Neural progenitor cell (in vitro differentiated cells): ENCODE data around the gene KLRG1. TPM values are rescaled to one million over a fixed set of nuclear protein-coding genes. Genes with fewer than 3 reads are reported as not detected.

Source experiments
- DNase-seq: peaks from one replicate; pipeline ENCODE4 v3.0.0-alpha.2; 2016; ENCODE audit warnings: low spot score
- H2AFZ ChIP-seq: fragments of 200-600 bp; sonication (generic); replicated peaks from 2 replicates; pipeline ENCODE4 v1.6.1; 2016; ENCODE audit warnings: antibody characterized with exemption
- H3F3A ChIP-seq: fragments of 200-600 bp; sonication (generic); 2 replicates; pipeline ENCODE4 v1.6.1; 2016; ENCODE audit warnings: antibody characterized with exemption, low read depth
- H3K27ac ChIP-seq: fragments of 200-600 bp; sonication (generic); 2 replicates; pipeline ENCODE4 v1.5.1; 2016; ENCODE audit warnings: mild to moderate bottlenecking
- H3K27me3 ChIP-seq: fragments of 200-600 bp; sonication (generic); 2 replicates; pipeline ENCODE4 v1.6.1; 2016; ENCODE audit warnings: mild to moderate bottlenecking, moderate library complexity
- H3K36me3 ChIP-seq: fragments of 200-600 bp; sonication (generic); 2 replicates; pipeline ENCODE4 v1.5.1; 2016
- H3K4me1 ChIP-seq: fragments of 200-600 bp; sonication (generic); 2 replicates; pipeline ENCODE4 v1.6.1; 2016; ENCODE audit warnings: mixed run types
- H3K4me2 ChIP-seq: fragments of 200-600 bp; sonication (generic); 2 replicates; pipeline ENCODE4 v1.6.1; 2016
- H3K4me3 ChIP-seq: fragments of 200-600 bp; sonication (generic); 2 replicates; pipeline ENCODE4 v1.5.1; 2016
- H3K79me2 ChIP-seq: fragments of 200-600 bp; sonication (generic); 2 replicates; pipeline ENCODE4 v1.6.1; 2016; ENCODE audit warnings: low read depth
- H3K9ac ChIP-seq: fragments of 200-600 bp; sonication (generic); 2 replicates; pipeline ENCODE4 v1.6.1; 2016
- H3K9me3 ChIP-seq: fragments of 200-600 bp; sonication (generic); 2 replicates; pipeline ENCODE4 v1.5.1; 2016; ENCODE audit warnings: low read depth
- H4K20me1 ChIP-seq: fragments of 200-600 bp; sonication (generic); 2 replicates; pipeline ENCODE4 v1.6.1; 2016; ENCODE audit warnings: low read depth
- H3K27ac Mint-ChIP-seq: 3 replicates; pipeline ENCODE4 v1.8.0; 2021; ENCODE audit warnings: mixed read lengths
- H3K27me3 Mint-ChIP-seq: 2 replicates; pipeline ENCODE4 v1.8.0; 2022; ENCODE audit warnings: low read depth, mild to moderate bottlenecking, inconsistent platforms, moderate library complexity, mixed read lengths; ENCODE audit not compliant: insufficient read depth
- H3K36me3 Mint-ChIP-seq: 3 replicates; pipeline ENCODE4 v1.8.0; 2021; ENCODE audit warnings: mixed read lengths
- H3K4me1 Mint-ChIP-seq: 3 replicates; pipeline ENCODE4 v1.8.0; 2021; ENCODE audit warnings: mixed read lengths
- H3K4me3 Mint-ChIP-seq: 3 replicates; pipeline ENCODE4 v1.8.0; 2021; ENCODE audit warnings: mild to moderate bottlenecking, moderate library complexity, mixed read lengths
- H3K9me3 Mint-ChIP-seq: 3 replicates; pipeline ENCODE4 v1.8.0; 2020; ENCODE audit warnings: mixed read lengths
- CTCF ChIP-seq: fragments of 200-600 bp; sonication (generic); IDR thresholded peaks from 2 replicates; pipeline ENCODE4 v1.5.1; 2017; ENCODE audit warnings: antibody characterized with exemption, mild to moderate bottlenecking
- EZH2 ChIP-seq: fragments of 200-600 bp; sonication (generic); IDR thresholded peaks from 2 replicates; pipeline ENCODE4 v1.6.1; 2017; ENCODE audit warnings: antibody characterized with exemption, mild to moderate bottlenecking, moderate library complexity
- EZH2phosphoT487 ChIP-seq: fragments of 200-600 bp; sonication (generic); IDR thresholded peaks from 2 replicates; pipeline ENCODE4 v1.6.1; 2017; ENCODE audit warnings: antibody characterized with exemption
- total RNA-seq: library from RNA; depleted of rRNA; stranded (reverse); fragments of >200 nt; gene quantifications from 2 replicates; pipeline ENCODE4 v1.2.3, GENCODE V29; 2015; ENCODE audit warnings: low replicate concordance

The KLRG1 gene
- total RNA-seq, 1 donor from 2014 or later = 26.9 TPM

DNA sequence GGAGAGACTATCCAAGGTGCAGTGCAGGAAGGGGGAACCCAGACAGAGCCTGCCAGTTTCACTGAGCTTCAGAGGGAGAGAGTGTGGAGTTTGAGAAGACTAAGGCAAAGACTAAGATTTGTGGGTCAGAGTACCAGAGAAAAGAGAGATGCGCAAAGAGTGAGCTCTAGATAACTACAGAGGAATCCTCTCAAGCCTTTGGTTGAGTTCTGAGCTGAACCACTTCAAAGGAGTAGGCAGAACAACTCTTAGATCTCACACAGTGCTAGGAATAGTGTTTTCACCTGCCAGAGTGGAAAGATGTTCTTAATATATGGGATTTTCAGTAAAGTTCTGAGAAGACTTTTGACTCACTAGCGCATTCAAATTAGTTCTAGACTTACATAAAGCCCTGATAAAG is 29.2 kb upstream of the KLRG1 start:
- Histone ChIP-seq H3K27ac (no peak overlapping the region), H3K36me3 (no peaks in the 10 kb centered on the region), H3K9ac (no peak overlapping the region), H3K4me2 (no peak overlapping the region), H2AFZ (no peak overlapping the region), H3K4me3 (no peak overlapping the region), H4K20me1 (no peaks in the 10 kb centered on the region), H3K27me3 (no peaks in the 10 kb centered on the region), H3K4me1 (no peaks in the 10 kb centered on the region), H3K79me2 (no peaks in the 10 kb centered on the region), H3F3A (no peaks in the 10 kb centered on the region), H3K9me3 (no peaks in the 10 kb centered on the region)
- TF ChIP-seq EZH2 = no peak
- no peak for TF ChIP-seq EZH2phosphoT487
- TF ChIP-seq CTCF = no peak
- H3K36me3 Mint-ChIP-seq = peaks cover 12% of the 10 kb centered on the region
- H3K27ac Mint-ChIP-seq = no peak overlapping the region
- no peak overlapping the region for H3K4me3 Mint-ChIP-seq
- no peaks in the 10 kb centered on the region for H3K4me1 Mint-ChIP-seq
- peaks cover 20% of the 10 kb centered on the region for H3K9me3 Mint-ChIP-seq
- H3K27me3 Mint-ChIP-seq = peaks cover 3% of the 10 kb centered on the region
- DNase-seq = no peak

DNA sequence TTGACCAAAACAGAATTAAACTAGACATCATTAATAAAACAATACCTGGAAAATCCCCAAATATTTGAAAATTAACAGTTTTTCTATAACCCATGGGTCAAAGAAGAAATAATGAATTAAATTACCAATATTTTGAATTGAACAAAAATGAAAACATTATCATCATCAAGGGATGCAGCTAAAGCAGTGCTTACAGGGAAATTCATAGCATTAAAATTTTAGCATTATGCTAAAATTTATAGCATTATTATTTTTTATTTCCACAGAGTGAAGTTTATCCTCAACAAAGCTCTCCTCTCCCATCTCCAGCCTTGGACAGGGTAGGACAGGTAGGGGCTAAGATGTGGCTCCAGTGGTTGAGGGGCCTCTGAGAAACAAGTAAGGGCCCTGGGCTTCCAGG is 20.6 kb upstream of the KLRG1 start:
- no peak for TF ChIP-seq CTCF
- no peak for TF ChIP-seq EZH2
- no peak for TF ChIP-seq EZH2phosphoT487
- Mint-ChIP-seq H3K27me3 (no peaks in the 10 kb centered on the region), H3K9me3 (peaks cover 27% of the 10 kb centered on the region), H3K36me3 (peaks cover 4% of the 10 kb centered on the region), H3K4me1 (no peaks in the 10 kb centered on the region), H3K27ac (no peak overlapping the region), H3K4me3 (no peak overlapping the region)
- Histone ChIP-seq H3K9me3 (peaks cover 8% of the 10 kb centered on the region), H3K36me3 (no peaks in the 10 kb centered on the region), H3K4me1 (no peaks in the 10 kb centered on the region), H3K9ac (no peak overlapping the region), H3K27ac (no peak overlapping the region), H4K20me1 (no peaks in the 10 kb centered on the region), H2AFZ (no peak overlapping the region), H3F3A (no peaks in the 10 kb centered on the region), H3K4me2 (no peak overlapping the region), H3K4me3 (no peak overlapping the region), H3K79me2 (no peaks in the 10 kb centered on the region), H3K27me3 (no peaks in the 10 kb centered on the region)
- no peak for DNase-seq

GRCh38 chr12:8969861-8970411 is 19.4 kb upstream of the KLRG1 start:
- Mint-ChIP-seq H3K9me3 (peaks cover 27% of the 10 kb centered on the region), H3K4me3 (no peak overlapping the region), H3K27me3 (no peaks in the 10 kb centered on the region), H3K4me1 (no peaks in the 10 kb centered on the region), H3K36me3 (peaks cover 6% of the 10 kb centered on the region), H3K27ac (no peak overlapping the region)
- DNase-seq = no peak
- no peak overlapping the region for H3K27ac ChIP-seq
- no peaks in the 10 kb centered on the region for H3K79me2 ChIP-seq
- no peak overlapping the region for H3K9ac ChIP-seq
- no peak overlapping the region for H3K4me2 ChIP-seq
- H3K4me3 ChIP-seq = no peak overlapping the region
- no peaks in the 10 kb centered on the region for H3K4me1 ChIP-seq
- H3K27me3 ChIP-seq = no peaks in the 10 kb centered on the region
- no peaks in the 10 kb centered on the region for H4K20me1 ChIP-seq
- H3K9me3 ChIP-seq = peaks cover 8% of the 10 kb centered on the region
- no peaks in the 10 kb centered on the region for H3K36me3 ChIP-seq
- H2AFZ ChIP-seq = no peak overlapping the region
- TF ChIP-seq CTCF = no peak
- no peak for TF ChIP-seq EZH2phosphoT487
- TF ChIP-seq EZH2 = no peak
- H3F3A ChIP-seq = no peaks in the 10 kb centered on the region
